Frontal cortex (tissue), 4 donors: Measurements from ENCODE around the gene METTL17. TPM values are rescaled to one million over a fixed set of nuclear protein-coding genes. Genes with fewer than 3 reads are reported as not detected.
"Not testable (repeated sequence)": the region's sequence is repeated elsewhere in the genome, so short reads cannot be mapped to it uniquely, and the experiment has no call there.

Experiments
- DNase-seq, 2 donors: peaks; one replicate each; pipeline ENCODE4 v3.0.0; 2012; ENCODE audit warnings: low spot score in 2 of 2
- FAIRE-seq: peaks from 2 replicates; lab custom pipeline; 2012; peaks lifted over from hg19 to GRCh38; lab: Jason Lieb, UNC
- small RNA-seq: library from RNA; depleted of rRNA; stranded (forward); fragments of <200 nt; gene quantifications from one replicate; pipeline ENCODE3, GENCODE V24; 2014
- total RNA-seq: library from RNA; depleted of rRNA; stranded (reverse); fragments of >200 nt; gene quantifications from one replicate; pipeline ENCODE4 v1.2.3, GENCODE V29; 2014
- donor health status: control.
- donor health status: control.
- donor health status: control.

The METTL17 gene
- total RNA-seq, 1 donor from 2014 or later, result 27.7 TPM

DNA sequence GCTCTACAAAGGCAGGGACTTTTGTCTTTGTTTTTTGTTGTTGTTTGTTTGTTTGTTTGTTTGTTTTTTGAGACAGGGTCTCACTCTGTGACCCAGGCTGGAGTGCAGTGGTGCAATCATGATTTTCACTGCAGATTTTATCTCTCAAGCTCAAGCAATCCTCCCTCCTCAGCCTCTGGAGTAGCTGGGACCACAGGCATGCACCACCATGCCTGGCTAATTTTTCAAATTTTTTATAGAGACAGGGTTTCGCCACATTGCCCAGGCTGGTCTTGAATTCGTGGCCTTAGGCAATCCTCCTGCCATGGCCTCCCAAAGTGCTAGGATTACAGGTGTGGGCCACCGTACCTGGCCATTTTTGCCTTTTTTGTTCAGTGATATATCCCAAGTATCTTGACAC is 51.2 kb downstream of the METTL17 start:
- not testable (repeated sequence) for FAIRE-seq, DNase-seq

DNA sequence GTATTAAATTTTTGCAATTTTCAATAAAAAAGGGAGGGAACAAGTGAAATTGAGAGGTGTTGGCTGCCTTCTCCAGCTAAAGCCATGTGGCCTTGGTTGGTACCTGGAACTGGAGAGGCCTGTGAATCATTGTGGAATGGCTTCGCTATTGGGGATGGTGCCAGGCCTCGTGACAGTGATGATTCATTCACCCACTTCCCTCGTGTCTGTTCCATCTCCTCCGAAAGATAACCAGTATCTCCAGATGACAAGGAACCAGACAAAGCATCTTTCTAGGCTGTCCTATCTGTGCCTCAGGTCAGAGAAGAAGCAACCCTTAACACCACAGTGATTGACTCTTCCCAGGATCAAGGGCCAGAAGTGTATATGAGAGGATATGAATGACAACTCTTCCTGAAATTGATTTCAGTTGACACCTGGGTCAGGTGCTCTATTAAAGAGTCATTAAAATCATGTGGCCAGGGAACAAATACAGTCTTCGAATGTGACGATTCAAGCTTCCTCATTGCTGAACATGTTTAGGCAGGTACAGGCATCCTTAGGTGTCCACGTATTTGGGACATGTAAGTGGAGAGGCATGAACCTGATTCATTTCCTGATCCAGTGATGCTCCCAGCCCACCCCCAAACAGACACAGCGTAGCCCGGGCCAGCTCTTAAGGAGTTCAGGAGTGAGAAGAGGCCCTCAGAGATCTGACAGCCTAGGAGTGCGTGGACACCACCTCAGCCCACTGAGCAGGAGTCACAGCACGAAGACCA is 52.1 kb downstream of the METTL17 start, which contains the start of gene RNASE7:
TSS of gene RNASE7 (plus strand) at position 687 of the 758 bp plus-strand sequence. CDS start 631 bp downstream, outside the sequence.
- FAIRE-seq (no peak), DNase-seq (no peak)

DNA sequence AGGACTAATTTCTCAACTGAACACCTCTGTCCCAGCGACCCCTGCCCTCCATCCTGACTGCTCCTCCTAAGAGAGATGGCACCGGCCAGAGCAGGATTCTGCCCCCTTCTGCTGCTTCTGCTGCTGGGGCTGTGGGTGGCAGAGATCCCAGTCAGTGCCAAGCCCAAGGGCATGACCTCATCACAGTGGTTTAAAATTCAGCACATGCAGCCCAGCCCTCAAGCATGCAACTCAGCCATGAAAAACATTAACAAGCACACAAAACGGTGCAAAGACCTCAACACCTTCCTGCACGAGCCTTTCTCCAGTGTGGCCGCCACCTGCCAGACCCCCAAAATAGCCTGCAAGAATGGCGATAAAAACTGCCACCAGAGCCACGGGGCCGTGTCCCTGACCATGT is 53.1 kb downstream of the METTL17 start:
- no peak for DNase-seq
- no peak for FAIRE-seq

DNA sequence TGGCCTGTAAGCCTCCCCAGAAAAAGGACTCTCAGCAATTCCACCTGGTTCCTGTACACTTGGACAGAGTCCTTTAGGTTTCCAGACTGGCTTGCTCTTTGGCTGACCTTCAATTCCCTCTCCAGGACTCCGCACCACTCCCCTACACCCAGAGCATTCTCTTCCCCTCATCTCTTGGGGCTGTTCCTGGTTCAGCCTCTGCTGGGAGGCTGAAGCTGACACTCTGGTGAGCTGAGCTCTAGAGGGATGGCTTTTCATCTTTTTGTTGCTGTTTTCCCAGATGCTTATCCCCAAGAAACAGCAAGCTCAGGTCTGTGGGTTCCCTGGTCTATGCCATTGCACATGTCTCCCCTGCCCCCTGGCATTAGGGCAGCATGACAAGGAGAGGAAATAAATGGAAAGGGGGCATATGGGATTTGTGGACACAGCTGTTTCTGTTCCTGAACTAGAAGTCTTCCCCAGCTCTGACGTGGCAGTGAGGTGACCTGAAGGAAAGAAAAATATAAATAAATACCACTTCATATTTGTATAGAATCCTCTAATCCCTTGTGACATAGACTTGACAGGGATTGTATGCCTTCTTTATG is 53.7 kb downstream of the METTL17 start:
- FAIRE-seq (no peak), DNase-seq (no peak)

DNA sequence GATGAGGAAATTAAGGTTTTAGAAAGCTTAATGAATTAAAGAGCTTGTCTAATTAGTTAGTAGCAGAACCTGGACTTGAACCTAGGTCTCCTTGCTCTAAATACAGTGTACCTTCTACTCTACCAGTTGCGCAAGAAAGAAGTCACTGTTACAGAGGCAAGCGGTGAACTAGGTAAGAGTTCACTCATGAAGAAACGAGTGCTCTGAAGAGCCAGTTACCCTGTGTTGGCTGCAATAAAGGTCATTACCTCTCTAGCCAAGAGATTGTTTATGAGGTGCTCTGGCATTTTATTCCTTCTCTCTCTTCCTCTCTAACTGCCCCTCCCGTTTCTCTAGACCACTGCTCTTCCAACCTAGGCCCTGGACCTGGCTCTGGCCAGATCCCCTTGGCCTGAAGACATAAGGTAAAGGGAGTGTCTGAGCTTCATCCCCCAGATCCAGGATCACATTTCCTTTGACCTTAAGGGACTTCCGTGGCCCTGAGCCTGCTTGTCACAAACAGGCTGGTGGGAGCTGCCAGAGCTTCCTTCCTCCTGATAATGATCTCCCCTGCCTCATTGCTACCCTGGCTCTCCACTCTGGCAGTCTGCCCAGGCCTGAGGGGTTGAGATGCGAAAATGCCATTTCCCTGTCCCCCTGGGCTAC is 54.3 kb downstream of the METTL17 start:
- no peak for DNase-seq
- no peak for FAIRE-seq

Small RNA genes within 50 kb of the gene (small RNA-seq; reads per million reads assigned to genes)
- gene RN7SL189P, result not detected

Other genes starting within 250 kb of the METTL17 start
- gene EDDM3A, start 244.1 kb upstream of the METTL17 start, total RNA-seq, result not detected
- not detected for gene EDDM3B, start 221.6 kb upstream of the METTL17 start, total RNA-seq
- 1.2 TPM for gene RNASE6, start 208.7 kb upstream of the METTL17 start, total RNA-seq
- 12.2 TPM for gene RNASE1, start 187.1 kb upstream of the METTL17 start, total RNA-seq
- not detected for gene RNASE3, start 98.6 kb upstream of the METTL17 start, total RNA-seq
- not detected for gene RNASE2, start 34.5 kb upstream of the METTL17 start, total RNA-seq
- not detected for gene SLC39A2, start 9.3 kb downstream of the METTL17 start, total RNA-seq
- gene NDRG2, start 35.1 kb downstream of the METTL17 start, total RNA-seq, result 92.9 TPM
- not detected for gene TPPP2, start 40.2 kb downstream of the METTL17 start, total RNA-seq
- gene RNASE13, start 44.8 kb downstream of the METTL17 start, total RNA-seq, result not detected
- not detected for gene RNASE7, start 52.4 kb downstream of the METTL17 start, total RNA-seq
- gene RNASE8, start 67.8 kb downstream of the METTL17 start, total RNA-seq, result not detected
- 11.4 TPM for gene ARHGEF40, start 80.3 kb downstream of the METTL17 start, total RNA-seq
- gene ZNF219, start 108.7 kb downstream of the METTL17 start, total RNA-seq, result 6.9 TPM
- not detected for gene TMEM253, start 111.1 kb downstream of the METTL17 start, total RNA-seq
- not detected for gene OR5AU1, start 166.1 kb downstream of the METTL17 start, total RNA-seq